Endothelial cell of umbilical vein (primary cell): ENCODE data around the gene ASB6. TPM values are rescaled to one million over a fixed set of nuclear protein-coding genes. Genes with fewer than 3 reads are reported as not detected.

ENCODE experiments used
- BruUV-seq: library from RNA; stranded (reverse); fragments of 400-500 nt; replicated peaks from 2 replicates; lab custom pipeline; 2021; lab: Mats Ljungman, UMichigan
- CTCF ChIA-PET: fragments of 300-600, 350-600 bp; sonication (Branson Sonifier 250); formaldehyde crosslinking; loops from one replicate; lab custom pipeline; 2021; ENCODE audit warnings: antibody characterized with exemption, inconsistent platforms; lab: Charles Lee
- POLR2A ChIA-PET: fragments of 300-600, 350-600 bp; sonication (Branson Sonifier 250); formaldehyde crosslinking; loops from one replicate; lab custom pipeline; 2021; ENCODE audit warnings: antibody characterized with exemption, inconsistent platforms; lab: Charles Lee
- DNase-seq: peaks from one replicate; pipeline ENCODE4 v3.0.0-alpha.2; 2011; ENCODE audit warnings: low read depth, low spot score
- FAIRE-seq: peaks from 2 replicates; lab custom pipeline; 2011; peaks lifted over from hg19 to GRCh38; lab: Jason Lieb, UNC
- H2AFZ ChIP-seq: 2 replicates; pipeline ENCODE4 v1.6.0; 2012; ENCODE audit warnings: low read depth, low read length, control low read depth, inconsistent platforms
- H3K27ac ChIP-seq: 2 replicates; pipeline ENCODE4 v1.5.1; 2011; ENCODE audit warnings: low read depth, mild to moderate bottlenecking, control low read depth, low read length, moderate library complexity; ENCODE audit not compliant: insufficient read depth
- H3K27me3 ChIP-seq, 2 experiments: 2 replicates each; pipeline versions ENCODE4 v1.6.0 to v1.6.1; 2011; ENCODE audit warnings: low read length in 2 of 2, mixed read lengths in 1 of 2; ENCODE audit not compliant: control insufficient read depth in 2 of 2, insufficient read depth in 2 of 2
- H3K36me3 ChIP-seq, 2 experiments: 2 replicates in 1 of 2; 3 replicates in 1 of 2; pipeline ENCODE4 v1.5.1; 2011; ENCODE audit warnings: low read length in 2 of 2, mild to moderate bottlenecking in 1 of 2, moderate library complexity in 1 of 2; ENCODE audit not compliant: control insufficient read depth in 2 of 2, insufficient read depth in 2 of 2; ENCODE audit errors: extremely low read depth in 1 of 2
- H3K4me1 ChIP-seq: 3 replicates; pipeline ENCODE4 v1.5.1; 2011; ENCODE audit warnings: mild to moderate bottlenecking, low read length; ENCODE audit not compliant: control insufficient read depth, insufficient read depth; ENCODE audit errors: extremely low read depth
- H3K4me2 ChIP-seq: 2 replicates; pipeline ENCODE4 v1.6.1; 2011; ENCODE audit warnings: low read length, control low read depth, mixed read lengths; ENCODE audit not compliant: insufficient read depth
- H3K4me3 ChIP-seq, 3 experiments: fragments of 200-600 bp in 1 of 3; sonication (generic), shearing (Covaris generic) in 1 of 3; replicated peaks in 1 of 3; 2 replicates each; pipeline ENCODE4 v1.5.1; 2011 to 2016; ENCODE audit warnings: control low read depth in 3 of 3, low read length in 3 of 3, mild to moderate bottlenecking in 2 of 3, inconsistent platforms in 1 of 3, low read depth in 1 of 3, moderate library complexity in 1 of 3; ENCODE audit not compliant: insufficient read depth in 1 of 3
- H3K79me2 ChIP-seq: 2 replicates; pipeline ENCODE4 v1.6.0; 2012; ENCODE audit warnings: low read length, inconsistent platforms; ENCODE audit not compliant: control insufficient read depth, insufficient read depth
- H3K9ac ChIP-seq: replicated peaks from 2 replicates; pipeline ENCODE3; 2011; ENCODE audit warnings: low read length, control low read depth; ENCODE audit not compliant: insufficient read depth; ENCODE audit errors: extremely low read depth
- H3K9me1 ChIP-seq: replicated peaks from 3 replicates; pipeline ENCODE4 v1.6.0; 2011; ENCODE audit warnings: mild to moderate bottlenecking, low read length; ENCODE audit not compliant: control insufficient read depth, insufficient read depth; ENCODE audit errors: extremely low read depth
- H3K9me3 ChIP-seq: replicated peaks from 2 replicates; pipeline ENCODE4 v1.5.1; 2012; ENCODE audit warnings: low read length, inconsistent platforms; ENCODE audit not compliant: control insufficient read depth, insufficient read depth
- H4K20me1 ChIP-seq: replicated peaks from 2 replicates; pipeline ENCODE3; 2011; ENCODE audit warnings: mild to moderate bottlenecking, low read length; ENCODE audit not compliant: control insufficient read depth, insufficient read depth; ENCODE audit errors: extremely low read depth
- EZH2 ChIP-seq: IDR thresholded peaks from 2 replicates; pipeline ENCODE4 v1.6.1; 2012; ENCODE audit warnings: borderline replicate concordance, low read depth, mild to moderate bottlenecking, moderate library complexity, low read length, inconsistent platforms; ENCODE audit not compliant: severe bottlenecking
- FOS ChIP-seq: IDR thresholded peaks from 2 replicates; pipeline ENCODE4 v1.6.1; 2011; ENCODE audit warnings: mild to moderate bottlenecking, low read length, moderate library complexity, borderline replicate concordance; ENCODE audit not compliant: insufficient read depth
- GATA2 ChIP-seq: IDR thresholded peaks from 2 replicates; pipeline ENCODE4 v1.7.0; 2011; ENCODE audit warnings: low read depth, mild to moderate bottlenecking, moderate library complexity, mixed read lengths, low read length; ENCODE audit not compliant: insufficient read length, insufficient read depth
- JUN ChIP-seq: IDR thresholded peaks from 2 replicates; pipeline ENCODE4 v1.6.1; 2011; ENCODE audit warnings: borderline replicate concordance, low read depth; ENCODE audit not compliant: insufficient read length, insufficient read depth
- MAX ChIP-seq: IDR thresholded peaks from 2 replicates; pipeline ENCODE4 v1.6.1; 2011; ENCODE audit not compliant: insufficient read depth, insufficient read length
- MYC ChIP-seq: IDR thresholded peaks from one replicate; pipeline ENCODE4 v1.6.1; 2011; ENCODE audit warnings: mild to moderate bottlenecking, low read depth, low read length
- POLR2A ChIP-seq: IDR thresholded peaks from 2 replicates; pipeline ENCODE4 v1.6.1; 2012; ENCODE audit warnings: low read depth, mild to moderate bottlenecking, control low read depth, low read length
- POLR2AphosphoS5 ChIP-seq: IDR thresholded peaks from 2 replicates; pipeline ENCODE4 v1.6.1; 2012; ENCODE audit warnings: low read depth, mild to moderate bottlenecking, control low read depth, low read length, moderate library complexity; ENCODE audit not compliant: insufficient read depth
- dilution Hi-C: fragments of 300-500 bp; cut with MboI; formaldehyde crosslinking; loops from one replicate; pipeline ENCODE4 v1.15.0; 2019; ENCODE audit warnings: low sequenced_read_pairs; ENCODE audit not compliant: extremely low pct_ligation_motif_present
- intact Hi-C: fragments of 100-400 bp; cut with micrococcal nuclease; formaldehyde crosslinking; loops from one replicate; pipeline ENCODE4 v1.10.0; 2022
- polyA plus RNA-seq, 4 experiments: library from polyadenylated mRNA; depleted of rRNA in 3 of 4; stranded (reverse) in 3 of 4; unstranded in 1 of 4; fragments of >200 nt; gene quantifications; 2 replicates each; pipeline versions ENCODE4 v1.2.1 to v1.2.3, GENCODE V29; 2011 to 2012; ENCODE audit warnings: missing spikeins in 1 of 4
- total RNA-seq: library from RNA; stranded (reverse); gene quantifications from 2 replicates; pipeline ENCODE4 v1.2.3, GENCODE V29; 2021
- TF ChIP-seq, protein P1 (sequence below), 2 donors: IDR thresholded peaks; 1 replicate in 1 of 2; 2 replicates in 1 of 2; pipeline ENCODE4 v1.5.1; 2011; ENCODE audit warnings: low read length in 2 of 2, mild to moderate bottlenecking in 2 of 2, moderate library complexity in 2 of 2, control low read depth in 1 of 2, inconsistent platforms in 1 of 2, low read depth in 1 of 2; ENCODE audit not compliant: insufficient read depth in 1 of 2; ENCODE audit errors: extremely low read depth in 1 of 2

ASB6 gene
- total and polyA plus RNA-seq, 2 donors (not counting 3 experiments of a cell fraction or from before 2014, with no cell fraction given), result 20.3 to 23.8 TPM

GRCh38 chr9:129671065-129671464, 29.1 kb upstream of the ASB6 start:
- Histone ChIP-seq H3K27me3 (peaks cover 0 to 7% of the 10 kb centered on the region in 2 experiments), H3K4me1 (no peaks in the 10 kb centered on the region), H3K9me1 (no peaks in the 10 kb centered on the region), H3K9ac (no peak overlapping the region), H3K4me3 (no peak overlapping the region), H3K79me2 (no peaks in the 10 kb centered on the region), H2AFZ (no peak overlapping the region), H3K4me2 (no peak overlapping the region), H3K9me3 (no peaks in the 10 kb centered on the region), H3K27ac (no peak overlapping the region), H4K20me1 (no peaks in the 10 kb centered on the region), H3K36me3 (no peaks in the 10 kb centered on the region)
- FAIRE-seq (no peak), DNase-seq (no peak)
- dilution Hi-C loops, result no loop called here
- ChIA-PET POLR2A (no interaction called here), CTCF (interaction anchor here (0.6 kb wide), 1 partner anchor 55 kb away, joined by 3 read pairs; no protein-coding TSS in a partner anchor)
- intact Hi-C loops, result no loop called here
- no peak for TF ChIP-seq FOS
- BruUV-seq, result no TSS peak

- Histone ChIP-seq H3K9me1 (no peaks in the 10 kb centered on the region), H3K79me2 (no peaks in the 10 kb centered on the region), H3K9me3 (no peaks in the 10 kb centered on the region), H4K20me1 (no peaks in the 10 kb centered on the region), H3K36me3 (no peaks in the 10 kb centered on the region), H3K27ac (no peak overlapping the region), H3K9ac (no peak overlapping the region), H3K4me3 (no peak overlapping the region), H3K4me2 (no peak overlapping the region), H3K4me1 (no peaks in the 10 kb centered on the region), H2AFZ (no peak overlapping the region), H3K27me3 (peaks cover 4 to 9% of the 10 kb centered on the region in 2 experiments)
- ChIA-PET CTCF (no interaction called here), POLR2A (no interaction called here)
- no peak for TF ChIP-seq MYC
- TF ChIP-seq, protein P1, sequence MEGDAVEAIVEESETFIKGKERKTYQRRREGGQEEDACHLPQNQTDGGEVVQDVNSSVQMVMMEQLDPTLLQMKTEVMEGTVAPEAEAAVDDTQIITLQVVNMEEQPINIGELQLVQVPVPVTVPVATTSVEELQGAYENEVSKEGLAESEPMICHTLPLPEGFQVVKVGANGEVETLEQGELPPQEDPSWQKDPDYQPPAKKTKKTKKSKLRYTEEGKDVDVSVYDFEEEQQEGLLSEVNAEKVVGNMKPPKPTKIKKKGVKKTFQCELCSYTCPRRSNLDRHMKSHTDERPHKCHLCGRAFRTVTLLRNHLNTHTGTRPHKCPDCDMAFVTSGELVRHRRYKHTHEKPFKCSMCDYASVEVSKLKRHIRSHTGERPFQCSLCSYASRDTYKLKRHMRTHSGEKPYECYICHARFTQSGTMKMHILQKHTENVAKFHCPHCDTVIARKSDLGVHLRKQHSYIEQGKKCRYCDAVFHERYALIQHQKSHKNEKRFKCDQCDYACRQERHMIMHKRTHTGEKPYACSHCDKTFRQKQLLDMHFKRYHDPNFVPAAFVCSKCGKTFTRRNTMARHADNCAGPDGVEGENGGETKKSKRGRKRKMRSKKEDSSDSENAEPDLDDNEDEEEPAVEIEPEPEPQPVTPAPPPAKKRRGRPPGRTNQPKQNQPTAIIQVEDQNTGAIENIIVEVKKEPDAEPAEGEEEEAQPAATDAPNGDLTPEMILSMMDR (IDR thresholded peaks at IDR 0.05; ENCODE audit: extremely low read depth in 1 of 2, insufficient read depth in 1 of 2, low read depth in 1 of 2, low read length in 2 of 2), result no peak
- TF ChIP-seq FOS, result no peak
- no peak for TF ChIP-seq POLR2AphosphoS5
- no peak for TF ChIP-seq POLR2A
- no peak for TF ChIP-seq MAX
- no peak for TF ChIP-seq JUN
- no peak for TF ChIP-seq EZH2
- TF ChIP-seq GATA2, result no peak
- no TSS peak for BruUV-seq
- intact Hi-C loops (no loop called here), dilution Hi-C loops (no loop called here)
- no peak for DNase-seq
- no peak for FAIRE-seq
Measured at GRCh38 chr9:129669946-129670345, 28.0 kb upstream of the ASB6 start.
